ENCODE measurements around the gene TFDP2.
"Not testable (repeated sequence)": the region's sequence is repeated elsewhere in the genome, so short reads cannot be mapped to it uniquely, and the experiment has no call there.

DNA sequence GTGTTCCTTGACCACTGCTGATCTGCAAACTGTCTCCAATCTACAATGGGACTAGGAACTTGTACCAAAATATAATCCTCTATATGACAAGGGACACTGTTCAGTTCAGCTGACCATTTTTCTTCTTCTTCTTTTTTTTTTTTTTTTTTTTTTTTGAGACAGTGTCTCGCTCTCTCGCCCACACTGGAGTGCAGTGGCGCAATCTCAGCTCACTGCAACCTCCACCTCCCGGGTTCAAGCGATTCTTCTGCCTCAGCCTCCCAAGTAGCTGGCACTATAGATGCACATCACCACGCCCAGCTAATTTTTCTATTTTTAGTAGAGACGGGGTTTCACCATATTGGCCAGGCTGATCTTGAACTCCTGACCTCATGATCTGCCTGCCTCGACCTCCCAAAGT lies 174.6 kb downstream of the TFDP2 start:
- not testable (repeated sequence) for TF ChIP-seq POLR2A (IDR thresholded peaks at IDR 0.05; ENCODE audit: borderline replicate concordance, extremely low read depth, insufficient read depth, insufficient read length)
- TF ChIP-seq, protein P1, sequence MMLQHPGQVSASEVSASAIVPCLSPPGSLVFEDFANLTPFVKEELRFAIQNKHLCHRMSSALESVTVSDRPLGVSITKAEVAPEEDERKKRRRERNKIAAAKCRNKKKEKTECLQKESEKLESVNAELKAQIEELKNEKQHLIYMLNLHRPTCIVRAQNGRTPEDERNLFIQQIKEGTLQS (IDR thresholded peaks at IDR 0.05): not testable (repeated sequence)

Measured in HCT116 (cell line).